SK-N-MC (cell line): ENCODE results near the gene PPP2R2C.

ENCODE experiments used
- DNase-seq: peaks from one replicate; pipeline ENCODE4 v3.0.0-alpha.2; 2011; ENCODE audit warnings: low read depth, low spot score
- H3K27ac ChIP-seq: fragments of 200-600 bp; sonication (generic); 2 replicates; pipeline ENCODE4 v1.5.1; 2016; ENCODE audit warnings: mixed run types
- H3K36me3 ChIP-seq: fragments of 200-600 bp; sonication (generic); 2 replicates; pipeline ENCODE4 v1.6.1; 2017; ENCODE audit warnings: antibody characterized with exemption, low read length, mixed read lengths; ENCODE audit not compliant: insufficient read depth
- H3K4me3 ChIP-seq: fragments of 200-600 bp; sonication (generic); 2 replicates; pipeline ENCODE4 v1.5.1; 2016
- H3K9ac ChIP-seq: fragments of 200-600 bp; sonication (generic); 2 replicates; pipeline ENCODE4 v1.8.0; 2017; ENCODE audit warnings: mixed run types, mixed read lengths; ENCODE audit not compliant: insufficient read length
- H3K9me3 ChIP-seq: fragments of 200-600 bp; sonication (generic); 2 replicates; pipeline ENCODE4 v1.6.1; 2017; ENCODE audit warnings: low read depth, mild to moderate bottlenecking, antibody characterized with exemption, low read length, moderate library complexity, mixed read lengths
- EZH2 ChIP-seq: fragments of 200-600 bp; sonication (generic); IDR thresholded peaks from one replicate; pipeline ENCODE4 v1.6.1; 2017; ENCODE audit warnings: antibody characterized with exemption
- FOXP2 ChIP-seq: optimal IDR thresholded peaks from 2 replicates; pipeline ENCODE3; 2011; ENCODE audit warnings: mild to moderate bottlenecking, moderate library complexity; ENCODE audit not compliant: insufficient read depth; ENCODE audit errors: extremely low read length, control extremely low read depth
- POLR2AphosphoS5 ChIP-seq: IDR thresholded peaks from 2 replicates; pipeline ENCODE4 v1.6.1; 2012; ENCODE audit warnings: mild to moderate bottlenecking, low read depth, low read length, borderline replicate concordance

The PPP2R2C gene

DNA sequence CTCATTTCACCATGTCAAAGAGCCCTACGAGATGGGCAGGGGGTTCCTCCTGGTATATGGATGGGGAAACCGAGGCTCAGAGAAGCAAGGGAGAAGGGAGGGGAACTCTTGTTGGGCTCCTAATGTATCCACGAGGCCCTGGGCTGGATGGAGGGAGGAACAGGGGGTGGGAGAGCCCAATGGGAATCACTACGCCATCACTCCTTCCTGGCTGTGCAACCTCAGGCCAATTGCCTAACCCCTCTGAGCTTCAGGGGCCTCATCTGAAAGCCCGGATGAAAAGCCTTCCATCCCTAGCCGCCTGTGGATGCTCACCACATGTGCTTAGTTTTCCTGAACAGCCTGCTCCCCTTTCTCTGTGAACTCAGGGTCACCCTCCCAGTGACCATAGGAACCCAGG lies 57.8 kb downstream of the PPP2R2C start:
- H3K27ac ChIP-seq, result no peak overlapping the region
- no peak overlapping the region for H3K4me3 ChIP-seq
- no peak for DNase-seq
- no peaks in the 10 kb centered on the region for H3K36me3 ChIP-seq
- no peaks in the 10 kb centered on the region for H3K9me3 ChIP-seq
- TF ChIP-seq EZH2, result no peak
- no peak for TF ChIP-seq FOXP2
- TF ChIP-seq POLR2AphosphoS5, result no peak
- H3K9ac ChIP-seq, result no peak overlapping the region

DNA sequence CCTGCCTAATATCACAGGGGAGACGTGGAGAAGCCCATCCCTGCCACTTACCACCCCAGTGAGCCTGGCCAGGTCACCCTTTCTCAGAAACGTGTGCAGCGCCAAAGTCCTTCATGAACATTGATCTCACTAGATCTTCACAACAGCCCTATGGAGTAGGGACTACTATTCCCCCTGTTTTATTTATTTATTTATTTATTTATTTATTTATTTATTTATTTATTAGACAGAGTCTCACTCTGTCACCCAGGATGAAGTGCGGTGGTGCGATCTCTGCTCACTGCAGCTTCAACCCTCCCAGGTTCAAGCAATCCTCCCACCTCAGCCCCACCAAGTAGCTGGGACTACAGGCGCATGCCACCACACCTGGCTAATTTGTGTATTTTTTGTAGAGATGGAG lies 61.8 kb downstream of the PPP2R2C start:
- Histone ChIP-seq H3K4me3 (no peak overlapping the region), H3K36me3 (no peaks in the 10 kb centered on the region), H3K9me3 (no peaks in the 10 kb centered on the region), H3K27ac (no peak overlapping the region), H3K9ac (no peak overlapping the region)
- no peak for DNase-seq
- TF ChIP-seq POLR2AphosphoS5 (no peak), EZH2 (no peak), FOXP2 (no peak)

DNA sequence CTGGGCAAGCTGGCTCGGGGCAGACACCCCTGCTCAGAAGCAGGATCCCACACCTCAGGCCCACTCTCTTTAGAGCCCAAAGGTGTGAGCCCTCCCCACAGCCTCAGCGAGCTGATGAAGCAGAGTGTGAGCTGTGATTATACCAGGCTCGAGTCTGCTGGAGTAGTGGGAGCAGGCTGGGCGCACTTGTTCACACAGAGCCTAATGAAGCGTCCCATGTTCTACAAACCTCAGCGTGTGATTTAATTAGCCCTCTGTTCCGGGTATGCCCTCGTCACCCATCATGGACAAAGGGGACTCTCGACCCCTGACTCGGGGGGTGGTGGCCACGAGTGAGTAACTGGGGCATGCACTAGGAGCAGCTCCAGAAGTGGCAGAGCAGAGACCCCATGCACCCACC lies 62.3 kb downstream of the PPP2R2C start:
- no peaks in the 10 kb centered on the region for H3K9me3 ChIP-seq
- no peak overlapping the region for H3K9ac ChIP-seq
- no peak overlapping the region for H3K4me3 ChIP-seq
- H3K27ac ChIP-seq, result no peak overlapping the region
- no peak for TF ChIP-seq FOXP2
- no peak for TF ChIP-seq POLR2AphosphoS5
- no peak for TF ChIP-seq EZH2
- H3K36me3 ChIP-seq, result no peaks in the 10 kb centered on the region
- DNase-seq, result no peak

DNA sequence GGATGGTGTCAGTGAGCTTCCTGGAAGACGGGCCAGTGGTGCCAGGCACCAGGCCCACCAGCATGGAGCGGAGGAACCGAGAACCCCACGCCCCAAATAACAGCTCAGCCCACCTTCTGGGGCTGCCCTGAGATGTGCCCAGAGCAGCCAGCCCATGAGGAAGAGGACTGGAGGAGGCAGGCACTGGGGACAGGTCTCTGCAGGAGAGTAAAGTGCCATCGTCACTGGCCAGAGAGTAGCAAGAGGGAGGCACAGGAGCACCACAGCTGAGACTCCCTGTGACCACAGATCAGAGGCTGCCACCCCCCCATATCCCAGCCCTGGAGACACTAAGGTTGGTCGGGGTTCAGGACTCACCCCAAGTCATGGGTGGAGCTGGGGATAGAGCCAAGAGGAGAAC lies 63.0 kb downstream of the PPP2R2C start:
- Histone ChIP-seq H3K27ac (no peak overlapping the region), H3K4me3 (no peak overlapping the region), H3K9me3 (no peaks in the 10 kb centered on the region), H3K9ac (no peak overlapping the region), H3K36me3 (no peaks in the 10 kb centered on the region)
- no peak for DNase-seq
- TF ChIP-seq POLR2AphosphoS5 (no peak), FOXP2 (no peak), EZH2 (no peak)

DNA sequence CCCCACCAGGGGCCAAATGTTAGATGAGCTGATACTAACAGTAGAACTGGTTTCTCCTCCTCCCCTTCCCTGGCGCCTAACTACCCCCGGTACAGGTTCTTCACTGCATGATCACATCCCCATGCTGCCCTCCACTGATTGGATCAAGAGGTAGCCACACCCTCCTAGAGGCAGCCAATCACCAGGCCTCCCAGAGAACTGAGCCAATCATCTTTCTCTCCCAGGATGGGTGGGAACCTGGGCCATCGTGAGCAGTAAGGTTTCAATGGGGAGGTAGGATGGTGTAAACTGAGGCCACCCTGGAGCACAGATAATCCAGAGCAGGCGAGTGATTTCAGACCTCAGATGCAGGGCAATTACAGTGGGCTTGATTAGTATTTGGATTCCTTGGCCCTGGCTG lies 64.2 kb downstream of the PPP2R2C start:
- DNase-seq, result no peak

DNA sequence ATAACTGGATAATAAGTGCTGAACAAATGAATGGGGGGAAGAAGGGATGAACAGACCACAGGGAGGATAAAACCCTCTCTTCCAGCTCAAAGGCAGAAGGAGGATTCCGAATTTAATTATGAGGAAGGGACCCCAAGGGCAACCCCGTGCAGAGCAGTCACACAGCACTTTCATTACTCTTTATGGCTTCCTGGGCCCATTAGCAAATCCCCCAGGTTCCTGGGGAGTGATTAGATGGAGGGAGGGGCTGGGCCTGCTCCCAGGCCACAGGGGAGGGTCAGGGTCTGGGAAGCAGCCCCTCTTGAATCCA lies 67.1 kb downstream of the PPP2R2C start:
- no peaks in the 10 kb centered on the region for H3K36me3 ChIP-seq
- H3K4me3 ChIP-seq, result no peak overlapping the region
- H3K9ac ChIP-seq, result no peak overlapping the region
- DNase-seq, result no peak
- TF ChIP-seq FOXP2 (no peak), POLR2AphosphoS5 (no peak), EZH2 (no peak)
- no peaks in the 10 kb centered on the region for H3K9me3 ChIP-seq
- no peak overlapping the region for H3K27ac ChIP-seq

More for the DNA sequence above, 64.2 kb downstream of the PPP2R2C start:
- no peak overlapping the region for H3K4me3 ChIP-seq
- H3K9me3 ChIP-seq, result no peaks in the 10 kb centered on the region
- H3K36me3 ChIP-seq, result no peaks in the 10 kb centered on the region
- TF ChIP-seq POLR2AphosphoS5, result no peak
- TF ChIP-seq EZH2, result no peak
- no peak overlapping the region for H3K27ac ChIP-seq
- H3K9ac ChIP-seq, result no peak overlapping the region

DNA sequence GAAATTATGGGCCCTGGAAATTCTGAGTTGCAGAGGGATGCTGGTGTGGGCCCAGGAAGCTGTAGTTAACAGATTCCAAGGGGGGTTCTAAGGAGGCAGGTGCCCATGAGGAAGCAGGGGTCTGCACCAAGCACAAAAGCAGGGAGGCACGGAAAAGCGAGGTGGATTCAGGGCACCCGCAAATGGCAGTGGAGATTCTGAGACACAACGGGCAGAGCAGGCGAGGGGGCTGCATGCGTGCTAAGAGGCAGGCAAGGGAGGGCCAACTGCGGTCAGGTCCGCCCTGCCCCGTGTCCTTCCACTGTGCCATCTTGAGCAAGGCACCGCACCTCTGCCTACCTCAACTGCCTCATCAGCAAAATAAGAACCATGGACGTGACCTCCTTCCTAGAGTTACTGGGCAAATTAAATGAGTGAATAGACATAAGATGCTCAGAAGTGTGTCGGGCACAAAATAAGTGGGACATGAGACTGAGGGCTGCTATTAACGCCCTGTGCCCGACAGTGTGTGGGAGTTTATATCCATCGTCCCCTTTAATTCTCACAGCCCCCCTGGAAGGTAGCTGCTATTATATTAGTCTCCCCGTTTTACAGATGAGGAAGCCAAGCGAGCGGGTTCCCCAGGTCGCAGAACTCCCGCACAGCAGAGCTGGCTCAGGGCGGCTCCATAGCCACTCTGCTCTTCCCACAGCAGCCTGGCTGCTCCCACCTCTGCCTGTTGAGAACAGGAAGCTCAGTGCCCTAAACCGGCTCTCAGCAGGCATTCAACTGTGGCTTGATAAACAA lies 67.6 kb downstream of the PPP2R2C start:
- TF ChIP-seq FOXP2 (no peak), POLR2AphosphoS5 (no peak), EZH2 (no peak)
- DNase-seq, result no peak
- Histone ChIP-seq H3K36me3 (no peaks in the 10 kb centered on the region), H3K27ac (no peak overlapping the region), H3K9ac (no peak overlapping the region), H3K4me3 (no peak overlapping the region), H3K9me3 (no peaks in the 10 kb centered on the region)

DNA sequence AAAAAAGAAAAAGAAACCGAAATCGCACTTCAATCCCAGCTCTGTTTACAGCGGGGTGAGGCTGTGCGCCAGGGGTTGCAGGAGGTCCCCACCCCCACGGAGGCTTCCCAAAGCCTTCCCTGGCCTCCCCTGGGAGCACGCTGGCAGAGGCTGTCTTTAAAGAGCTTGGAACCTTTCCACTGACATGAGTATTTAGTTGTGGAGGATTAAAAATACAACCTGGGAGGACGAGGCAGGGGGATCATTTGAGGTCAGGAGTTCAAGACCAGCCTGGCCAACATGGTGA lies 69.1 kb downstream of the PPP2R2C start:
- H3K9me3 ChIP-seq, result no peaks in the 10 kb centered on the region
- no peak overlapping the region for H3K4me3 ChIP-seq
- TF ChIP-seq EZH2, result no peak
- DNase-seq, result no peak
- H3K36me3 ChIP-seq, result no peaks in the 10 kb centered on the region
- H3K27ac ChIP-seq, result no peak overlapping the region
- no peak overlapping the region for H3K9ac ChIP-seq

DNA sequence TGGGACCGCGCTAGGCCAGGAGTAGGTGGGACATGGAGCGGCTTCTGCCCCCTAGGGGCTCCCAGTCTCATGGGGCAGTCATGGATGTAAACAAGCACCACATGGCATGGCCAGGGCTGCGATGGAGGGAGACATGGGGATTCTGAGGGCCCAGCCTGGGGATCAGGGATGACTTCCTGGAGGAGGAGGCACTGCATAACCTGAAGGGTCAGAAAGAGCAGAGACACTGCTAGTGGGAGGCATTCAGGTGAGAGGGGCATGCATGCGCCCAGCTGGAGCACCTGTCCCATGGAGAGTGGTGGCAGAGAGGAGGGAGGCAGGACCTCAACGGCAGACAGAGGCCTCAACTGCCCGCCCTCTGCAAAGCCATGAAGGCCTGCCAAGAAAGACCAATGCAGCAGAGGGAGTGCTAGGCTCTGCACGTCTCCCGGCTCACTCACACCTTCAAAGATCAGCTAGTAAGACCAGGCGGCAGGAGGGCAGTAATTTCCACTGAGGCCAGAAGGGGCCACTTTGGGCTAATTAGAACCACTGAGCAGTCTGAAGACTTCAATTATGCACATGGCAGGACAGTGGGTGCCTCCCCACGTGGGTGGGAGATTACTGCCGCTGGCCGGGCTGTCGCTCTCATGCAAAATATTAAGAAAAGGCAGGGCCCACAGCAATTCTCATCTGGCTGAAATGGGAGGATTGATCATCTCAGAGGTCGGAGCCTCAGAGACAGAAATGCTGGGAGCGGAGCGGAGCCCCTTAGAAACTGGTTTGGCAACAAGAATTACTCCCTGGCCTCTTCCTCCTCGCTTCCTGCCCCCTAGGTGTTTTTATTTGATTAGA lies 69.6 kb downstream of the PPP2R2C start:
- H3K4me3 ChIP-seq, result no peak overlapping the region
- H3K36me3 ChIP-seq, result no peaks in the 10 kb centered on the region
- TF ChIP-seq FOXP2 (no peak), EZH2 (no peak), POLR2AphosphoS5 (no peak)
- H3K9me3 ChIP-seq, result no peaks in the 10 kb centered on the region
- no peak overlapping the region for H3K27ac ChIP-seq
- no peak overlapping the region for H3K9ac ChIP-seq
- no peak for DNase-seq
